ENCODE measurements around the gene CHIT1.

- TF ChIP-seq CTCF (IDR thresholded peaks at IDR 0.05) (no peak), USF1 (IDR thresholded peaks at IDR 0.05; ENCODE audit: borderline replicate concordance, low read depth) (no peak)
Observed at GRCh38 chr1:203214871-203215270, 14.6 kb downstream of the CHIT1 start.
